ENCODE results near the gene PRDX6.
"Not testable (repeated sequence)": the region's sequence is repeated elsewhere in the genome, so short reads cannot be mapped to it uniquely, and the experiment has no call there.

Gene PRDX6, protein sequence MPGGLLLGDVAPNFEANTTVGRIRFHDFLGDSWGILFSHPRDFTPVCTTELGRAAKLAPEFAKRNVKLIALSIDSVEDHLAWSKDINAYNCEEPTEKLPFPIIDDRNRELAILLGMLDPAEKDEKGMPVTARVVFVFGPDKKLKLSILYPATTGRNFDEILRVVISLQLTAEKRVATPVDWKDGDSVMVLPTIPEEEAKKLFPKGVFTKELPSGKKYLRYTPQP

DNA sequence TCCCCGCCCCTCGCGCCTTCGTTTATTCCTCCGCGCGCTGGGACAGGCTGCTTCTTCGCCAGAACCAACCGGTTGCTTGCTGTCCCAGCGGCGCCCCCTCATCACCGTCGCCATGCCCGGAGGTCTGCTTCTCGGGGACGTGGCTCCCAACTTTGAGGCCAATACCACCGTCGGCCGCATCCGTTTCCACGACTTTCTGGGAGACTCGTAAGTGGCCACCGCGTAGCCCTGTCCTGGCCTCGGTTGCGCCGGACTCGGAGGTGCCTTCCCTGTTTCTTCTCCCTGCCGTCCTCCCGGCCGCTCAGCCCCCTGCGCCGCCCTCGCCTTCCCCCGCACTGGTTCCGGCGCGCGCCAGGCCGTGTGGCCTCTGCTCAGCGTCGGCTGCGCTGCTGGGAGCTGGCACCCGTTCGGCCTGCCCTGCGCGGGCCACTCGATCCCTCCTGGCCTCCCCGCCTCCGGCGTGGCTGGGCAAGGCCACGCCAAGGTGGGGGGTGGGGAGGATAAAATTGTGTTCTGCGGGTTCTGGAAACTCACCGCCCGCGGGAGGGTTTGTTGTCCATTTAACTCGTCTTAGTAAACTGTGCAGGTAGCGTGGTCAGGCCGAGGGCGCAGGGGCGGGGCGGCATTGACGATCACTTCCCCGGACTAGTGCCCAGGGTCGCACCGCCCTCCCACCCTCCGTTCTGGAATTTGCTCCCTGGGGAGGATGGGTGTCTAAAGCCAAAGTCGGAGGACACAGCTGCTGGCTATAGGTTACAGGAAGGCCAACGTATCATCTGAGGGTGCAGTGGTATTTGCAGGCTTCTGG, at the start of gene PRDX6:
PRDX6 (plus strand) TSS at position 50 of the 808 bp plus-strand sequence; CDS start at position 113, 63 bp downstream.
- no peak for DNase-seq

GRCh38 chr1:173429471-173430402, 47.4 kb upstream of the PRDX6 start:
- peak; percentile 70 for DNase-seq

GRCh38 chr1:173430677-173431303, 46.3 kb upstream of the PRDX6 start:
- no peak for DNase-seq

GRCh38 chr1:173431304-173432045, 45.7 kb upstream of the PRDX6 start:
- peak; percentile 90 for DNase-seq

- DNase-seq: no peak
Measured at GRCh38 chr1:173432331-173432730, 44.8 kb upstream of the PRDX6 start.

DNA sequence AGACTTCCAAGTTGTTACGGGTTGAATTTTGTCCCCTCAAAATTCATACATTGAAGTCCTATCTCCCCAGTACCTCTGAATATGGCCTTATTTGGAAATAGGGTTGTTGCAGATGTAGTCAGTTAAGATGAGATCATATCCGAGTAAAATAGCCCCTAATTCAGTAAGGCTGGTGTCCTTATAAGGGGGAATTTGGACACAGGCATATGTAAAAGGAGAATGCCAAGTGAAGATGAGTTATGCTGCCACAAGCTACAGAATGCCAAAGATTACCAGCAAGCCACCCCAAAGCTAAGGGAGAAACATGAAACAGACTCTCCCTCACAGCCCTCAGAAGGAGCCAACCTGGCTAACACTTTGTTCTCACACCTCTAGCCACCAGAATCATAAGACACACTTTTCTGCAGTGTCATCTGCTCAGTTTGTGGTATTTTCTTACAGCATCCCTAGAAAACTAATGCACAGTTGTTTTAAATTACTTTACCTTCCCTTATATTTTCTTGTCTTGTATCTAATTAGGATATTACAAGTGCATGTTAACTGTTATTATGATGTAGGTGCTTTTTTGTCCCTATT, 43.3 kb upstream of the PRDX6 start:
- DNase-seq: no peak

GRCh38 chr1:173436841-173437428, 40.2 kb upstream of the PRDX6 start:
- DNase-seq: no peak

DNA sequence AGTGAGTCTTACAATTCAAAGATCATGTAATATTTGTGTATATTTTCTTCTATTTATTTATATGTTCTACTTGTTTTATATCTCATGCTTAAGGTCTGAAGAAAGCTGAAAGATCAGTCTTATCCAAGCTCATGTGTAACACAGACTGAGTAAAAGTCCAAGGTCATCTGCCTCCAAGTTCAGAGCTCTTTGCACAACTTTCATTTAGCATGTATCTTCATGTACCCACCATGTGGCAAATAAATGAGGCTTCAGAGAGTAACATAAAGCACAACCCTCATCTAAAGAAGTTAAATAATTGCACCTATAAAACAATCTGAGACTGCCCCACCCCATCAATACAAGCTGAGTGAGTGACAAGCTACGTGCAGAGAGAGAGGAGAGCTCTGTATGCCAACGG, 38.5 kb upstream of the PRDX6 start:
- DNase-seq: no peak

- DNase-seq: no peak
Measured at GRCh38 chr1:173440430-173440829, 36.7 kb upstream of the PRDX6 start.

- DNase-seq: no peak
Measured at GRCh38 chr1:173444757-173445156, 32.4 kb upstream of the PRDX6 start.

- no peak for DNase-seq
Measured at GRCh38 chr1:173445164-173445563, 32.0 kb upstream of the PRDX6 start.

- DNase-seq: no peak
Measured at GRCh38 chr1:173445656-173446055, 31.5 kb upstream of the PRDX6 start.

GRCh38 chr1:173447224-173447623, 29.9 kb upstream of the PRDX6 start:
- DNase-seq: no peak

DNA sequence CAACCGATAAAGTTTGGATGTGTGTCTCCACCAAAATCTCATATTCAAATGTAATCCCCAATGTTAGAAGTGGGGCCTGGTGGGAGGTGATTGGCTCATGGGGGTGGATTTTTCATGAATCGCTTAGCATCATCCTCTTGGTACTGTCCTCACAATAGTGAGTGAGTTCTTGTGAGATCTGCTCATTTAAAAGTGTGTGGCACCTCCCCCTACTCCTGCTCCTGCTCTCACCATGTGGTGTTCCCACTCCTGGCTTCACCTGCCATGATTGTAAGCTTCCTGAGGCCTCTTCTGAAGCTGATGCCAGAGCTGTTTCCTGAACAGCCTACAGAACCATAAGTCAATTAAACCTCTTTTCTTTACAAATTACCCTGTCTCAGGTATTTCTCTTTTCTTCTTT, 28.2 kb upstream of the PRDX6 start:
- no peak for DNase-seq

DNA sequence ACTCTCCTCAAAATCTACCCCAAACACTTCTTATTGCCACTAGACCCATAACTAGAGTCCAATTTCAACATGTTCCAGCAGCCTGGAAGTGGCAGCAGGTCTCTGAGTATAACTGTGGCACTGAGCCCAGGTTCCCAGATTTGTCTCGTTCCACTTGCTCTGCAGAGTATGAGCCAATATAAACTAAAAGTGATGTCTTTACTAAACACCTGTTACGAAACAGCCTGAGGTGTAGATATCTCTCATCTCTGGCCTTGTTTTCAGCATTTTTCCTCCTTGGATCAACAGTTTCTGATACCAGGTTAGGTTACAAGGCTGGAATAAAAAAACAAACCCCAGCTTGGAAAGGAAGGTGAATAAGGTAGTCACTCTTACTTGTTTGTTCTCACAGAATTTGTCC, 25.2 kb upstream of the PRDX6 start:
- DNase-seq: no peak

DNA sequence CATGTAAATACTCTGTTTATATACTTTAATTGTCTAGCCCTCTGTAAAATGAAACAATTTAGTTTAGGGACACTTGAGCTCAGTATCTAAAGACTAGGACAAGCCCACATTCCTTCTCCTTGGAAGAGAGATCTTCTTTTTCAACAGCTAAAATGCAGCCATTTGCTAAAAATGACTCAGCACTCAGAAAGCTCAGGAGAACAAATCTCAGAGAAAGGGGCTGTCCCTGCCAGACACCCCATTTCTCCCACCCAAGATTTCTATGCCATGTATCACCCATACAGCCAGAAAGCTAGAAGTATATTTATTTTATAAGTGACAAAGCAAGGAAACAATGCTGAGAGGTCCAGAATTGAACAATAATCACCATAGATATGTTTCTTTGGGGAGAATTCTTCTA, 23.2 kb upstream of the PRDX6 start:
- no peak for DNase-seq

GRCh38 chr1:173454966-173455524, 22.1 kb upstream of the PRDX6 start:
- DNase-seq: peak; percentile 27

DNA sequence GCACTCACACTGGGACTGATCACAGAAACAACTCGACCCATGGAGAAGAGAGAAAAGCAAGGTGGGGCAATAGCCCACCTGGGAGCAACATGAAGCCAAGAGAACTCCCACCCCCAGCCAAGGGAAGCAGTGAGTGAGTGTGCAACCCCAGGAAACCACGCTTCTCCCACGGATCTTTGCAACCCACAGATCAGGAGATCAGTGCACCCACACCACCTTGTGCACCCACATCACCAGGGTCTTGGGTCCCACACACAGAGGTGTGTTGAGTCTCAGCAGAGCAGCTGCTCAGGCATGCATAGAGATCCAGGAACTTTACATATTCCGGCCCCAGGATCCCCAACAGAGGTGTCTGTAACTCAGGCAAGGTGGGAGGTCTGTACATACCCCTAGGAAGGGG, 17.2 kb upstream of the PRDX6 start:
- no peak for DNase-seq

DNA sequence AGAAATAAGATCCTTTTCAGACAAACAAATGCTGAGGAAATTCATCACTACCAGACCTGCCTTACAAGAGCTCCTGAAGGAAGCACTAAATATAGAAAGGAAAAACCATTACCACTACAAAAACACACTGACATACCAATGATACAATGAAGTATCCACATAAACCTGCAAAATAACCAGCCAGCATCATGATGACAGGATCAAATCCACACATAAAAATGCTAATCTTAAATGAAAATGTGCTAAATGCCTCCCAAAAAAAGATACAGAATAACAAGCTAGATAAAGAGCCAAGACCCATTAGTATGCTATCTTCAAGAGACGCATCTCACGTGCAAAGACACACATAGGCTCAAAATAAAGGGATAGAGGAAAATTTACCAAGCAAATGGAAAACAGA, 14.5 kb upstream of the PRDX6 start:
- not testable (repeated sequence) for DNase-seq

- not testable (repeated sequence) for DNase-seq
Measured at GRCh38 chr1:173464185-173464584, 12.9 kb upstream of the PRDX6 start.

GRCh38 chr1:173467426-173467825, 9.7 kb upstream of the PRDX6 start:
- DNase-seq: no peak
